Activated naive CD8-positive, alpha-beta T cell treated with anti-CD3 and anti-CD28 coated beads, Interleukin-2, amount 50 U/mL, for 16 hours (primary cell): Measurements from ENCODE around the gene ZMYND10.

Experiments used
- DNase-seq: peaks from one replicate; pipeline ENCODE4 v3.0.0-alpha.2; 2020; ENCODE audit warnings: low read depth, low spot score

ZMYND10 gene

GRCh38 chr3:50371133-50371685 lies 25.7 kb upstream of the ZMYND10 start:
- DNase-seq, result no peak

DNA sequence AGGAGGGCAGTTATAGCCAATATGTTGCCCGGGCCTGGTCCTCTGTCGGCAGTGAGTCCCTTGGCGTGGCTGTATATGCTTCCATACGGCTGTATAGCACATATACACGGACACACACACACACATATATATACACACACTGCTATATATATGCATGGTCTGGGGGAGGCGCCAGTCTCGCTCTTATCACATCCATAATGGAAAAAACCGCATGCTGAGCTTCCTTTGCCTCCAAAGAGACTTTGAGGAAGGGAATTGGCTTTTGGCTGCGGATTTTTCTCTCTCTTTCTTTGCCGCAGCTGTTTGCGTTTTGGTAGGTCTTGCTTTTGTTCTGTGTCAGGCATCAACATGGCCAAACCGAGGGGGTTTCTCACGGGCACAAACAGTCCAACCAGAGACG lies 25.1 kb upstream of the ZMYND10 start:
- no peak for DNase-seq

- DNase-seq, result no peak
Measured at GRCh38 chr3:50369012-50369670, 23.6 kb upstream of the ZMYND10 start.

GRCh38 chr3:50365842-50366220 lies 20.3 kb upstream of the ZMYND10 start:
- no peak for DNase-seq

- DNase-seq, result peak; percentile 86
Measured at GRCh38 chr3:50365080-50365841, 19.7 kb upstream of the ZMYND10 start.

GRCh38 chr3:50364573-50365079 lies 19.1 kb upstream of the ZMYND10 start:
- no peak for DNase-seq

DNA sequence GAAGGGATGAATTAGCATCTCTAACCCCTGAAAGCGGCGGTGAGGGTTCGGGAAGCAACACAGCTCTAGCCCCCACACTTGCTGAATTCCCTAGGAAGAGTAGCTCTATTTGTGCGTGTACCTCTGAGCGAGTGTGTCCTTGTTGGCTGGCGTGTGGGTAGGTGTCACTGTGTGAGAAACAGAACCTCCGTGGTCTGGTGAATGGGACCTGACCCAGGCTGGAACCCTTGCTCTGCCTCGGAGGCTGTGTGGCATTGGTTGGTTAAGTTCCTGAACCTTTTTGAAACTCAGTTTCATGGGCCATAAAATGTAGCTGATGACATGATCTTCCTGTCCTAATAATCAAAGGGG lies 14.2 kb upstream of the ZMYND10 start:
- no peak for DNase-seq

GRCh38 chr3:50358911-50359759 lies 13.6 kb upstream of the ZMYND10 start, which contains the start of gene TMEM115:
Gene TMEM115 (minus strand): TSS chr3:50359521. CDS start chr3:50359063, 458 bp downstream.
- peak; percentile 87 for DNase-seq

DNA sequence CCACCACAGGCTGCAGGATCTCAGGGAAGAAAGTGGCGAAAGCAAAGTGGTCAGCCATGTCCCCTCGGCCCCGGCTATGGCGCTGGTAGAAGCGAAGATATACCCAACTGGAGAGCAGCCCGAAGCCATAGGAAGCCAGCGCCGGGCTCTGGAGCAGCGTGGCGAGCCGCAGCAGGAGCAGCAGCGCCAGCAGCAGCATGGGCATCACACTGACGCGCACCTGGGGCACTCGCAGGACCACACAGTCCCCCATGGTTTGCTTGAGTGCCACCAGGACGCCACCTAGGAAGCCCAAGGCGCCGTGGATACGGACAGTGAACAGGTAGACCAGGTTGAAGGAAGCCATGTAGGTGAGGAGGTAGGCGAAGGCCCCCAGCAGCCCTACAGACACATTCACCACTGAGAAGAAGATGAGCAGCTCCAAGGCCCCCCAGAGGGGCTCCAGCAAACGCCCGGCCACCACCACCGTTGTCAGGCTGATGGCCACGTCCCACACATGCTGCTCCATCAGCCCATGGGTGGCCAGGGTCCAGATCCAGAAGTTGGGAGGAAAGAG lies 12.9 kb upstream of the ZMYND10 start:
- DNase-seq, result no peak

DNA sequence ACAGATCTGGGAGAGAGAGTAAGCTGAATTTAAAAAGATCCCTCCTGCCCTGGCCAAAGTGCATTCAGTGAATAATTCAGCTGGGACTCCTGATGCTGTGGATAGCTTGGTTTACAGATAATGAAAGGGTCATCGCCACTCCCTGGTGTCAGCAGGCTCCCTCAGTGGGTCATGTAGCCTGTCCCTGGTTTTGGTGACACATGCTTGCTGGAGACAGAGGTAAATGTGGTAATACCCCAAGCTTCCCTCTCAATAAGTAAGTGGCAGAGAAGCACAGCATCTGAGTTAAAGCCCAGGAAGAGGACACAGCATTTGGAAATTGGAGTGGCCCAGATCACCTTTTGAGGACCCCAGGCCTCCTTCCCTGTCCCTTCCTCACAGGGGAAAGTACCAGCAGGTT lies 11.9 kb upstream of the ZMYND10 start:
- DNase-seq, result no peak

DNA sequence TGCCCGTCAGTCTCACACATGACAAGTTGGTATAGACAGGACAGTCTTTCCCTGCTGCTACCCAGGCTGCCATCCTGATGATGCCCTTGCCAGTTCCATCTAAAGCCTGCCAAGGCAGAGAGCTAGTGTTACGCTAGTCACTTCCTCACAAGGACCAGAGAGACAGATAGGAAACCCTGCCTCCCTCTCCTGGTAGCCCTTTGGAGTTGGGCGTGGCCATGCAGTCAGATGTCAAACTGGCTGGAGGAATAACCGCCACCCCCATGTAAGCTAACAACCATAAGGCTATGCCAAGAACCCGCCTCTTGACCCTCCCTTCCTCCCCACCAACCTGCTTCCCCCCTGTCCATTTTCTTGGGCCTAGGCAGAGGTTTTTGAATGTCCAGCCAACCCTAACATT lies 11.0 kb upstream of the ZMYND10 start:
- DNase-seq, result no peak

DNA sequence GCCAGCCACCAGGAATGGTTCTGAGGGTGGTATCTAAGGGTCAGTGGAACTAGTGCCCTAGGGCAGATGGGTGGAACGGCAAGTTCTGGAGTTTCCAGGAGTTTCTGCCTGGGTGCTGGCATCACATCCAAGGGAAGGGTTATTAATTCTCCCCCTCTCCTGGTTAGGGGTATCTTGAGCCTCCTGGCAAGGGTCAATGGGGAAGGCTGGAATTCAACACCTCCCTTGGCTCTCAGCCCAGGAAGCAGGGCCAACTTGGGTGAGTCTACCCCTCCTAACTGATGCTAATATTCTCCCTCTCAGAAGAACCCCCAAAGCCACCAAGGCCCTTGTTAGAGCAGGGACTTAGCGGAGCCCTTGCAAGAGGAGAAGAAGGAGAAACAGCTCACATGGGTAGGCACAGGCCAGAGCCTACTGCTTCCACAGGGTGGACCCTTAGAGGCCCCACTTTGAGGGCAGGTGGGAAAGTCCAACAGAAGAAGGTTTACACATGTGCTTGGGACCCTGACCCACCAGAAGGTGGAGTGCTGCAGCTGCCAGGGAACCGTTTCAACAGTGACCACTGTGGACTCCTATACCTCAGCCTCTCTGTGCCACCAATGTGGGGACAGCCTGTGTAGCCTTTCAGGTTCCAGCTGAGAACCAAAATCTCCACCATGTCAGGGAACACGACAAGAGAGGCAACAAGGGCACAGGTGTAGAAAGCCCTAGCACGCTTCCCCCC lies 10.5 kb upstream of the ZMYND10 start:
- no peak for DNase-seq

DNA sequence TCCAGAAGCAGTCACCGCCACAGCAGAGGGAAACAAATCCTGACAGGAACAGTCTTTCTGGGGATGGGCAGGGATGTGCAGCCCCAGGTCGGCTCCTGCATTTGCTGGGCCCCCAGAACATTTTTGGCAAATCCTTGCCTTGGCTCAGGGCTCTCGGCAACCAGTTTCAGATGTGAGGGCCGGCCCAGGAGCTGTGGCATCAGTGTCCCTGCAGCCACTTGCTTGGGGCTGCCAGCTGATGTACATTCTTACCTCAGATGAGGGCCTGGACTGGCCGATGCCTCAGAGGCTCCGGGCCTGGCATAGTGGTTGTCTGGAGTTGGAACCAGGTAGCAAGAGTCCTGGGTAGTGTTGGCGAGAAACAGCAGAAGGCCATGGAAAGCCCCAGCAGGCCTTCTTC lies 9.3 kb upstream of the ZMYND10 start:
- no peak for DNase-seq

GRCh38 chr3:50354186-50354764 lies 8.7 kb upstream of the ZMYND10 start:
- no peak for DNase-seq

- no peak for DNase-seq
Measured at GRCh38 chr3:50353245-50354004, 7.9 kb upstream of the ZMYND10 start.

DNA sequence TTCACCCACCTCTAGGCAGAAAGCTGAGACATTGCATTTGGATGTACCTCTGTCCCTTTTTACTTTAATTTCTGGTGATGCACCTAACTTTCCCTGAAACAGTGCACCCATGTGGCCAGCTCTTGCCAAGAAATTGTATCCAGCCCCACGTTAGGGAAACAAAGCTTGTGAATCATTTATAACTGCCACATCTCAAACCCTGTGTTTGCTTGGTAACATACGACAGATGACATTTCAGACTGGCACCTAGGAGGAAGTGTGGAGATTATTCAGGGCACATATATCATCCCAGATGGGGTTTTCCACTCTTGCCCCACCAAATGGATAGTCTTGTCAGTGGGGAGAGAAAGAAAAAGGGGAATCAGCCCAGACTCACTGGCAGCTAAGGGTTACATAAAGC lies 7.2 kb upstream of the ZMYND10 start:
- no peak for DNase-seq

DNA sequence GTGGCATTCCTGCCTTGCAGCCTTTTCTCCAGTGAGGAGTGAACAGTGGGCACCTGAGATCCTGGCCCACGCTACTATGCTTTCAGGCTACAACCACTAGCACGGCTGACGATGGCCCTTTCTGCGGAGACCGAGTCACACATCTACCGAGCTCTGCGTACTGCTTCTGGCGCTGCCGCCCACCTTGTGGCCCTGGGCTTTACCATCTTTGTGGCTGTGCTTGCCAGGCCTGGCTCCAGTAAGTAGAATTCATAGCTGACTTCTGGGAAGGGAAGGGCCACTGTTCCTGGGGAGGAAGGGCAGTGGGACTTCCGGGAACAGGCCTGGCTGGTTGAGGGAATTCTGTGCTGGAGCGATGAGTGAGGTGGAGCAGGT lies 5.8 kb upstream of the ZMYND10 start:
- DNase-seq, result no peak

DNA sequence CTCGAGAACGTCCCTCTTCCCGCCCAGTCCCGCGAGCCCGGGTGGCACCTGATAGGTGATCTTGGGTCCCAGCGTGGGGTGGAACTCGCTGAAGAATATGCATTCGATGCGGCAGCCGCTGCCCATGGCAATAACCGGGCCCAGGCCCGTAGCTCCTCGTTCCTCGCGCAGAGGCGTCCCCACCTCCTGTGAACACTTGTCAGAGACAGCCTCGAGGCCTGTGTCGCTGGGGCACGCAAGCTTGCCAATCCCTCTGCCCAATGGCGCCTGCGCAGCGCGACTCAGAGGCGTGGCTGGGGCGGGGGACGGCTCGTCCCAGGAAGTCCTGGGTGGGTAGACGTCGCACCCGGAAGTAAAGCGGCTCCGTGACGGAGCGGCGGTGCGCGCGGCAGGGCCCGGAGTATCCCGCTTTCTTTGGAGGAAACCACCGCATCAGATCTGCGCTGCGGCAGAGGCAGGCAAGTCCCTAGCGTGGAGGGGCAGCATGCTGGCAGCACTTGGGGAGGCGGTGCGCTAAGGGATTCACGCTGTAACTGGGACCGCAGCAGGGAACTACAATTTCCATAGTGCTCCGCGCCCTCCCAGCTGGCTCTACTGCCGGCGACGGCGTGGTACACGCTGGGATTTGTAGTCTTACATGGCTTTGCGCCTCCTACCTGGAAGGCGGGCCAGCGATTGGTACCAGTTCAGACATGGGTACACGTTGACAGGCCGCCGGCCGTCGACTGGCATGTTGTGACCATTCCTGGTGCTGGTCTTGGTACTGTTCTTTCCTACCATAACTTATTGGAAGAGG lies 5.2 kb upstream of the ZMYND10 start, which contains the start of the genes CYB561D2 and NPRL2:
Gene CYB561D2, plus strand, starts transcription at position 336 of the 796 bp plus-strand sequence. CDS start 572 bp downstream, outside the sequence.
Gene NPRL2, minus strand, starts transcription at position 249 of the 796 bp plus-strand sequence. Its CDS starts 123 bp downstream, at position 126.
- DNase-seq, result peak; percentile 99

DNA sequence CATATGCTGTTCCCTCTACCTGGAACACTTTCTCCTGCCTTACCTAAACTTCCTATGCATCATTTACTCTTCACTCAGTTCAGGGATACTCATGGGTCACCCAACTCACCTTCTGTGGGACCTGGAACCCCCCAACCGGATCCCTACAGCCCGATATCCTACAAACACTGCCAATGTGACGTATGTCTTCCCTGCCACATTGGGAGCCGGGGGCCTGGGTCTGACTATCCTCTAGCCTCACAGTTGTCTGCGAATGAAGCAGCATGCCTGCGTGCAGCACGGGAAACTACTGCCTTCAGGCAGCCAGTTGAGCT lies 4.6 kb upstream of the ZMYND10 start:
- no peak for DNase-seq
